ENCODE results near the gene FBXO42.
A peak's percentile ranks its signal among the peaks of the same experiment; 100 is the strongest.

Gene FBXO42

DNA sequence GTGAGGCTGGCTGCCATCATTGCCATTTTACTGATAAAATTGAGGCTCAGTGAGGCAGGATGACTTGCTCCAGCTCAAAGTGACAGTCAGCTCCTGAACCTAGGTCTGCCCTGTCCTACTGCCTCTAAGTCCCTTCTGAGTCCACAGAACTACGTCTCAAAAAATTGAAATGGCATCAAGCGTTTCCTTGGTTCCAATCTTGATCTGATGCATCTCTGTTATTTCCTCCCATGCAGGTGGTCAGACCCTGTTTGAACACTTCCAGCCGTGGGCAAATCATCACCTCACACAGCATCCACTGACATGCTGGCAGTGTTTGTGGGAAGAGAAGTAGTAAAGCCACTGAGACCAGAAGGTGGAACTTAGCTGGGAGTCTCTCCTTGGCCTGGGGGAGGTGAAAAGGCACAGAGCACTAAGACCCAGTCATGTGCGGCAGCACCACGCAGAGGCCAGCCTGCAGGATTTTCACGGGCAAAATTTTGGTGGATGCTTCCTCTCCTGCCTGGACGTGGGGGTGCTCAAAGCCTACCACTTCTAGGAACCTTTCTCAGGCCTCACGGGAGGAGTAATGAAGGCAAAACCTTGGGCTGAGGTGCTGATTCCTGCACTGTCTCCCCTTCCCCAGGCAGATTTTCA lies 107.5 kb downstream of the FBXO42 start:
- no peak for DNase-seq (ENCODE audit: low read depth in 1 of 2, low spot score in 1 of 2)

DNA sequence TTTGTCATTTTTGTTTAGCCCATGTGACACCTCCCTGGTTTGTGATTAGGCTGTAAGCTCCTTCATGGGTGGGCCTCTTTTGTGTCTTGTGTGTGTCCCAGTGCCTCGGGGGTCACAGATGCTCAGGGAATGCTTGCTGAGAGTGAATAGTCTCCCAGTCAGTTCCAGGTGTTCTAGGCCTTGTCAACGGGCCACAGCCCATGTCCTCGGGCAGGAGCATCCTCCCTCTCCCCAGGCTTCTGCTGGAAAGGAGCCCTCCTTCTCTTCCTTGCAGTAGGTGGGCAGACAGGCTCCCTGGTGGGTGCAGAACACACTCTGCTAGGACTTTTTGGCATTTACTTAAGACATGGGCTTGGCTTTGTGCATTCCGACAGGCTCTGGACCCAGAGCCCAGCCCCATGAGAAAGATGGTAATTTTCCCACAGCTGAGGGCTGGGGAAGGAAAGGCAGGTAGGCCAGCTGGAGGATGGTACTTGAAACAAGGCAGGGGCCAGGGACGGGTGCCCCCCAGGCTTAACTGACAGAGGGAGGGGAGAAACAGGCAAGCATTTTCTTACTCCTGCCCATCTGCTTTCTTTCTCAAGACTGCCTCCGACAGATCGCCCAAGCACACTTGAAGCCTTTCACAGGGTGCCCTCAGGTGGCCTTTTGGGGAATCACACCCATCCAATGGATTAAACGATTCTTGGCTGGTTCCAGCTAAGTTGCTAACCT lies 108.2 kb downstream of the FBXO42 start:
- DNase-seq (ENCODE audit: low read depth in 1 of 2, low spot score in 1 of 2), result peak; percentile 48 to 60

DNA sequence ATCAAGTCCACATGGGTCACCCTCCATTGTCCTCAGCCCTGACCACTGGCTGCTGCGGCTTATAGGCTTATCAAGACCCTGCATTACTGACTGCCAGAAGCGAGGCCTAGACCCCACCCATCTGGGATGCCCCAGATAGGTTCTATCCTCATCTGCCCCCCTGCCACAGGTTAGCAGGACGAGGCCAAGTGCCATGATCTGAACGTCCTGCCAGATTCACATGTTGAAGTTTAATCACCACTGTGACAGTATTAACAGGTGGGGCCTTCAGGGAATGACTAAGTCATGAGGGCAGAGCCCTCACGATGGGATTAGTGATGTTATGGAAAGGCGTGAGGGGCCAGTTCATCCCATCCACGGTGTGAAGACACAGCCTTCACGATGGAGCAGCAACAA lies 109.1 kb downstream of the FBXO42 start:
- no peak for DNase-seq (ENCODE audit: low read depth in 1 of 2, low spot score in 1 of 2)

DNA sequence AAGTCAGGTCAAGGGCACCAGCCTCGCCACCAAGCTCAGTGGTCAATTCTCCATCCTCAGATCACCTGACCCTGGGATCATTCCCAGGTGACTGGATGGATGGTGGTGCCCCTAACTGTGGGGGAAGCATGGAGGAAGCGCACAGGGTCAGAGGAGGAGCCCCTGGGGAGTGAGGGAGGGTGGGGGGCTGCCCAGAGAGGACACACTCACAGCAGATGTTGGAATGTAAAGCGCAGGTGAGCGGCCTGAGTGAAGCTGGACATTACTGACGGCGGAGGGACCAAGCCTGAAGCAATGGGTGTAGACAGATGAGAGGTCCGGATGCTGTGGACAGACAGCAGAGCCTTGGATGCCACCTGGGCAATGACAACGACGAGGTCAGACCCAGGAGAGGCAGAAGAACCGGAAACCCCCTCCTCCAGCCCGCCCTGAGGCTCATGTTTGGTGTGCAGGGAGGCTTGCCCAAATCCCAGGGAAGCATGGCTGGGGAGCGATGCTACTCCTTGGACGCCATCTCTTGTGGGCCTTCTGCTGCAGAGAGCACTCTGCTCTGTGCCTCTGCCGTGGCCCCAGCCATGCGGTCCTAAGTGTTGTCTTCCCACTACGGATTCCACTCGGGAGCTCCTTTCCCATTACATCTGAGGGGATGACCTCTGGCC lies 109.6 kb downstream of the FBXO42 start:
- no peak for DNase-seq (ENCODE audit: low read depth in 1 of 2, low spot score in 1 of 2)

DNA sequence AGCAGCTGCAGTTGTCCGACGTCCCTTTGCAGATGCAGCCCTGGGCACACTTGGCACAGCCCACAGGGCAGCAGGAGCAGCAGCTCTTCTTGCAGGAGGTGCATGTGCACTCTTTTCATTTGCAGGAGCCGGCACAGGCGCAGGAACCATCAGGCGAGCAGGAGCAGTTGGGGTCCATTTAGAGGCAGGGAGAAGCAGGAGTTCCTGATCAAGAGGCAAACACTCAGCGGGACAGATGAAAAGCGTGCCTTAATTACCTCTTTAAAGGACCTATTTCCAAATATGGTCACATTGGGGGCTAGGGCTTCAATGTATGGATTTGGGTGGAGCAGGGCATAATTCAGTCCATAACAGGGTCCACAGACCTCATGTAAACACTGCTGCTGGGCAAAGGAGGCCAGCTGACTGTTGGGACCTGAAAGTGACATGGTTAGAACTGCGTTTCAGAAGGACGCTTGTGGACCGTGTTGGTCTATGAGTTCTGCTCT lies 111.0 kb downstream of the FBXO42 start:
- no peak for DNase-seq (ENCODE audit: low read depth in 1 of 2, low spot score in 1 of 2)

DNA sequence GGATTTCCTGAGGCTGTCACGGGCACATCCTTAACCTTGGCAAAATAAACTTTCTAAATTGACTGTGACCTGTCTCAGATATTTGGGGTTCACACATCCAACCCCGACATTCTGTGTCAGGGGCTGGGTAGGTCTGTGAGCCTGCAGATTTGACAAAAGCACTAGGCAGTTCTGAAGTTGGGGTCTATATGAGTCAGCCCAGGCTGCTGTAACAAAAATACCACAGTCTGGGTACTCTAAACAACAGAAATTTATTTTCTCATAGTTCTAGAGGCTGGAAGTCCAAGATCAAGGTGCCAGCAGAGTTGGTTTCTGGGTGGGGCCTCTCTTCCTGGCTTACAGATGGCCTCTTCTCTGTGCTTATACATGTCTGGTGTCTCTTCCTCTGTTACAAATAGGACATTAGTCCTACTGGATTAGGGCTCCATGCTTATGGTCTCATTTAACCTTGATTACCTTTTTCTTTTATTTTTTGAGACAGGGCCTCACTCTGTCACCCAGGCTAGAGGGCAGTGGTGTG lies 112.2 kb downstream of the FBXO42 start:
- no peak for DNase-seq (ENCODE audit: low read depth in 1 of 2, low spot score in 1 of 2)

DNA sequence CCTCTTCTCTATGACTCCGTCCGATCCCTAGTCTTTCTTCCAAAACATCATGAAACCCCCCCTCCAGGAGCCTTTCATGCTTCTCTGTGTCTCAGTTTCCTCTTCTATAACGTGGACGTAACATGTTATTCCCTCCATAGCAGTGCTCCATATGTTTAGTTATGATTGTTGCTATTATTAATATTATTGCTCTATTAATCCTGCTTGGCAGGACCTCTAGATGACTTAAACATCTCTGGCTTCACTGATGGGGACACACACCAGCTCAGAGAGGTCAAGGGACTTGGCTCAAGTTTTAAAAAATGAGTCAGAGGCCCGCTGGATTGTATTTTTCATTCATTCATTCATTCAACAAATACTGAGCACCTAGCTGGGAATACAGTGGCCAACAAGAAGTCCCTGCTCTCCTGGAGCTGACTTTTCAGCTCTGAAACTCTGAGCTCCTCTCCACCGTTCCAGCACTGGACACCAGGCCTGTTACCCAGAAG lies 114.9 kb downstream of the FBXO42 start:
- DNase-seq (ENCODE audit: low read depth in 1 of 2, low spot score in 1 of 2), result no peak

DNA sequence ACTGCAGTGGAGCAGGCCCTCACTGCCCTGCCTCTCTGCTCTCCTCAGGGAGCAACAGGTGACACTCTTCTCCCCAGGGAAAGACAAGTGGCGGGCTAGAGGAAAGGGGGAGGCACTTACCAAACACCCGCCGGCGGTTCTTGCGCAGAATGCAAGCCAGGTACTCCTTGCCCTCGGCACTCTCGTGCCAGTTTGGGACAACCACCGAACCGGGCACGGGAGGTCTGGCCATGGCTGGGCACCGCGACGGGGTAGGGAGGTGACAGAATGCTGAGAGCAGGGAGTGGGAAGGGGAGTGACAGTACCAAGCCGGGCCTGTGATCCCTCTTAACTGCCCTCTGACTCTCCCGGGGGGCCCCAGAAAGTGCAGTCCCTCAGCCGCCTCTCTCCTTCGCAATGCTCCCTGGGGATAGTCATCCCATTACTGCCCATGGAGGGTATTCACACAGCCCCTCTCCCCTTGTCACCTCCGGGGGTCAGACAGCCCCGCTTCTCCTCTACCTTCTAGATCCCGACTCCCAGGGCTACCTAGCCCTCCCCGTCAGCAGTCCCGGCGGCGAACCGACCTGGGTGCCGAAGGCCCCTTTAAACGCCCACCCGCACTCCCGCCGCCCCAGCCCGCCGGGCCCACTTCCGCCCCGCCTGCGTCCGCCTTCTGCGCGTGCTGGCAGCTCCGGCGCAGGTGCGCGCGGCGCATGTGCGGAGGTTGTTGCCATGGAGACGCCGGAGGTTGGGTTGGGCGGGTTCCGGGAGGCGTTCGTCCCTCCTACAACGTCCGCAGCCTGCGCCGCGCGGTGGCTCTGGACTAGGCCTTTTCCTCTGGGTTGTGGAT lies 115.6 kb downstream of the FBXO42 start, which contains the start of gene CPLANE2:
Gene CPLANE2, minus strand, starts transcription at position 673 of the 832 bp plus-strand sequence. Its CDS starts 441 bp downstream, at position 232.
- peak; percentile 91 to 96 for DNase-seq (ENCODE audit: low read depth in 1 of 2, low spot score in 1 of 2)

DNA sequence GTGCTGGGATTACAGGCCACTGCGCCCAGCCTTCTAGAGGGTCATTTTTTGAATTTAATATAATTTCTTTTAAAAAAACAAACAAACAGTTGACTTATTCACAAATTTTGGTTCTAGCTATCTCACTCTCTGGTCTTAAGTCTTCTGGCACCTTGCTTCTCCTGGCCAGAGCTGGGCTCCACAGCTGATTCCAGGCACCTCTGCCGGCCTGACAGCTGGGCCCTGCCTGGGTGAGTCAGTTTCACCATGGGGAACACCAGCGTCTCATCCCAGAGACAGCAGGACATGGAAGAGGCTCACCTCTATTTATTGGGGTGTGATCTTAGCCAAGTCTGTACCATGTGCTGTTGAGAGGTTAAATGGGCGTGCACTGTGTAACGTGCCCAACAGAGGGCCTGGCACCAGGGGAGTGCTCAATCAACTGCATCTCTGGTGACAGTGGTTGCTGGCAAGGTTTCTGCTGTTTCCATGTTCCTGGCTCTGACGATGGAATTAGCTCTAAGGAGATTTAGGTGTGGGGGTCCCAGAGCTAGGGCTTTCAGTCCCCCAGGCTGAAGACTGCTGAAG lies 116.3 kb downstream of the FBXO42 start:
- peak; percentile 15 to 16 for DNase-seq (ENCODE audit: low read depth in 1 of 2, low spot score in 1 of 2)

DNA sequence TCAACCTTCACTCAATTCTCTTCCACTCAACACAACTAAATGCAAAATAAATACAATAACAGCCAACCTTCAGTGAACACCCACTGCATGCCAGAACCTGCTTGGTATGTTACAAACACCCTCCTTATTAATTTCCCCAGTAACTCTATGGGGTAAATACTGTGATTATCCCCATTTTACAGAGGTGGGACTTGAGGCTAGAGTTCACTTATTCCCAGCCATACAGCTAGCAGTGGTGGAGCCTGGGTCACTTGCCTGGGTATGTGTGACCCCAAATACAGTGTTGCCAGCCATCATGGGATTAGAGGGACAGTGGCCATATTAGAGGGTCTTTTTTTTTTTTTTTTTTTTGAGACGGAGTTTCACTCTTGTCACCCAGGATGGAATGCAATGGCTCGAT lies 116.9 kb downstream of the FBXO42 start:
- no peak for DNase-seq (ENCODE audit: low read depth in 1 of 2, low spot score in 1 of 2)

DNA sequence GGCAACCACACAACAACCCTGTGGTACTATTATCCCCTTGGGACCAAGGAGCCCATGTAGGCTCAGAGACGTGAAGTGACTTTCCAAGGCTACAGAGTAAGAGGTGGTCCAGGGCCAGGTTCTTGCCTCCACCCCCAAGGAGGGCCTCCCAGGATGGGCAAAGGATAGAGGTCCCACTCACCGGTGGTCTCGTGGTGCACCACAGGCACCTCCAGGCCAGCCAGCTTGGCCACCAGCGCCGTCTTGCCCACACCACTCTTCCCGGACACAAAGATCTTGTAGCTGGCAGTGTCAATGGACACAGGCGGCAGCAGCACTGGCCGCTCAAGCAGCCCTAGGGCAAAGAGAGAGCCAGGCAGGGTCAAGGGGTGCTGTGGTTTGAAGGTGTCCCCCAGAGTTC lies 118.8 kb downstream of the FBXO42 start:
- no peak for DNase-seq (ENCODE audit: low read depth in 1 of 2, low spot score in 1 of 2)

DNA sequence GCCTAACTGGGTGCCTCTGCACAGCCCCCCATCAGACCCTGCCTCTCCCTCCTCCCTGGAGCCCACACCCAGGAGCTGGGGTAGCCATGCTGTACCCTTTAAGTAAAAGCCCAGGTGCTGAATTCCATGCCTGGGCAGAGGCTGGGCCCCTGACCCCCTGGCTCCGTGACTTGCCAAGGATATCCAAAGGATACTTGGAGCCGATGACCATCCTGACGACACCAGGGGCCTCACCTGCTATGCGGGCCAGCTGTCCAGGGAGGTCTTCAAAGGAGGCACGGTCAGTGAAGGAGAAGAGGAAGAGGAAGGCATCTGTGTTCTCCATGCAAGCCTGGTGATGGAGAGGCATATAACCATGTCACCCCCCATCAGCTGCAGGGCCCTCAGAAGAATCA lies 120.0 kb downstream of the FBXO42 start:
- DNase-seq (ENCODE audit: low read depth in 1 of 2, low spot score in 1 of 2), result no peak

DNA sequence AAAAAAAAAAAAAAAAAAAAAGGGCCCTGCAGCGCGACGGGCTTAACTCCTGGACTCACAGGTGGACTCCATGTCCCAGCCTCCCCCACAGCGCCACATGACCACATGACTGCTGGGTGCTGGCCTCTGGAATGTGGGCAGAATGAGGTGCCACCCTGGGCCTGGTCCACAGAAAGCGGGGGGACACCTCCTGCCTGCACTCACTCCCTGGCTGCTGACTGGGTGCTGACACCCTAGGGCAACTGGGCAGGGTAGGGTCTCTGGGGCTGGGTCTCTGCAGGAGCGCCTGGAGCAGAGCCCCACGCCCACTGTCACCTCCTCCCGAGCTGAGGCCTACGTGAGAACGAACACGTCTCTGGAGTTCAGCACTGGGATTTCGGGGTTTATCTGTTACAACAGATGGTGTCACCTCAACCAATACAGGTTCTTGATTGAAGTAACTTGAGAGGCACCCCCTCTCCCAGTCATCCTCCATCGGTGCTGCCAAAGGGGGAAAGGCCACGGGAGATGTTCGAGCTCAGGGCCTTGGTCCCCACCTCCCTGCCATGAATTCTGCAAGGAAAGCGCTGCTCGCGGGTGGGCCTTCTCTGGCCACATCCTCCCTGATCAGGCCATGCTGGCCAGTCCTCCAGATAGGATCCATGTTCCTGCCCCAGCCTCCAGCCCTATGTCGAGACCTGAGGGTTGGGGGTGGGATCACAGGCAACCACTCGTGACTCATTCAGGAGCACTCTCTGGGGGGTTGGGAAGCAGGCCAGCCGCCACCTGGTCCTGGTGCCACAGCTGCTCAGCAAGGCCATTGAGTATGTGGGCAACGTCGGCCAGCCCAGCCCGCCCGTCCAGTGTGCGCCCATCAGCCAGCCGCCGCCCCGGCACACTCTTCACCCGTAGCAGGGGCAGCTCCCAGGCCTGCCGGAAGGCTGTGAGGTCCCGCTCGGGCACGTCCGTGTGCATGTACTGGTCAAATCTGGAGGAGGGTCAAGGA lies 120.7 kb downstream of the FBXO42 start:
- DNase-seq (ENCODE audit: low read depth in 1 of 2, low spot score in 1 of 2), result no peak

DNA sequence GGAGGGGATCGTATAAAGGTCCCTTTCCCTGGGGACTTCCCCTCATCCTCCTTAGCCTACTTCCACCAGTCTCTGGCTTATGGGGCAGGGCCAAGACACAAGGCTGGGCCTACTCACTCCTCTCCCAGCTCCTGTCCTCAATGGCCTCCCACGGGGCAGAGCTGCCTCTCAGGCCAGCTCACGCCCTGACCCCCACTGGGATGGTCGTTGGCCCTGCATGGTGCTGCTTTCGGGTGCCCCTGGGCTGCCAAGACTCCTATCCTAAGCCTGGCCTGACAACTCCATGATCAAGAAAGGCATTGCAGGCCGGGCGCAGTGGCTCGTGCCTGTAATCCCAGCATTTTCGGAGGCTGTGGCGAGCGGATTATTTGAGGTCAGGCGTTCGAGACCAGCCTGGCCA lies 121.5 kb downstream of the FBXO42 start:
- DNase-seq (ENCODE audit: low read depth in 1 of 2, low spot score in 1 of 2), result no peak

DNA sequence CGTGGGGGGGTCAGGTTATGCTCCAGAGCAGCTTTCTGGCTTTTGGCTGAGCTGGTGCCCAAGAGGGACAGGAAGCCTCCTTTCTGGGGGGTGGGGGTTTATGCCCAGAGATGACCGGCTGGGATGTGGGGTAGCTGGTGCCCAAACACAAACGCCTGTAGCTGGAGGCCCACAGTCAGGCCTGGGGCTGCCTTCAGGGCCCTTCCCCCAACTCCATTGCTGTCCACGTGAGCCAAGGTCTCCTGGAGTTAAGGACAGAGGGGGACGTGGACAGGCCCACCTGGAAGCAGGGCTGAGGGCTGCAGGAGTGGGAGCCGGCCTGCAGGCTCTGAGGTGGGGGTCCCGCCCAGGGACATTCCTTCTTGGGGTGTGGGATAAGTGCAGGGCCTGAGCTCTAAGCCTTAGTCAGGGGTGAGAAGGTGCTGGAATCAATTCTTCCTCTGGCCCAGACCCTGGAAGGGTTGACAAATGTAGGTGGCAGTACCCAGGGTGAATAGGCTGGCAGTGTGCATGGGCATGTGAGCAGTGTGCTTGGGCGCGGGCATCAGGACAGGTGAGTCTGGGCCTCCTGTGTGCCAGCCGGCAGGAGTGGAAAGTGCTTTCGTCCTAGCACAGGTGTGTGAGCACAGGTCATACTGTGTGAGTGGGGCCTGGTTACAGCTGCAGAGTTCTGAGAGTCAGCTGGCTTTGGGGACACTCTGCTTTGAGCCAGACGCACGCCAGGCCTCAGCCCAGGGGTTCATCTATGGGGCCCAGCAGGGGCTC lies 122.1 kb downstream of the FBXO42 start:
- no peak for DNase-seq (ENCODE audit: low read depth in 1 of 2, low spot score in 1 of 2)

DNA sequence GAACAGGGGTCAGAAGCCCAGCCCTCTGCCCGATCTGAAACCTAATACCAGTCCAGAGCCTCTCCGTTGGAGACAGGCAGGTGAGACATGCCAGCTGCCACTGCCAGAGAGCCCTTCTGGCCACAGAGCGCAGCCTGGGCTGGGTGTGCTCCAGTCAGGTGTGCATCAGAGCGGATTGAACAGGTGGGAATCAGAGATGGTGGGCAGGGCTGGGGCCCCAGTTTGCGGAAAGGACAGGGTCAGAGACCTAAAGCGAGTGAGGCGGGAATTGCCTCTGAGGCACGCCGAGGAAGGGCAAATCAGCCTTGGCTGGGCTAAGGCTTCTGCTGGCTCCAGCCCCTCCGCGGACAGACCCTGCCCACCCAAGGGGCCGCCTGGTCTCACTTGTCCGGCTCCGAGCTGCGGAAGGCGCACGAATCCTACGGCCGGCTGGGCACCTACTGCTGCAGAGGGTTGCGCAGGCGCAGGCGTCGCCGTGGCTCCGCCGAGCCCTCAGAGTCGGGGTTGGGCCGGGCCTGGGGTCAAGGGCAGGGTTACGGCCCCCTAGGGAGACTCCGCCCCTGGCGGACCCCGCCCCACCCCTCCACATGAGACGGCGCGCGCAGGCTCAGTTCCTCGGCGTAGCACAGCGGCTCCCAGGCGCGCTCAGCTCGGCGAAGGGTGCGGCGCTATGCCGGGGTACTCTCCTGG lies 125.6 kb downstream of the FBXO42 start:
- no peak for DNase-seq (ENCODE audit: low read depth in 1 of 2, low spot score in 1 of 2)

DNA sequence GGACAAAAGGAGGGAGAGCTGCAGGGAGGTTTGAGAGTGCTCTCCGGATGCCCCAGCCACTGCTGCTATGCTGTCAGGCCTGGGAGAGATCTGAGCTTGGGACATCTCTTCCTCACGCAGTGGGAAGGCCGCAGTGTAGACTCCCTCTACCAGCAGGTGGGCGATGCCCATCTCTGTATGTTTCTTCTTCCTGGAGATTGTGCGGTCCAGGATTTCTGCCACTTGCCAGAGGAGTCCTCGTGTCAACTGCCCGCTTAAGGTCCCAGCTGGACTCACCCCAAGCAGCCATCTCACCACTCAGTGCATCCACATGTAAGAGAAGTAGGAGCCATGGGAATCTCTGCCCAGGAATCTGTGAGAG lies 126.2 kb downstream of the FBXO42 start:
- DNase-seq (ENCODE audit: low read depth in 1 of 2, low spot score in 1 of 2), result no peak

DNA sequence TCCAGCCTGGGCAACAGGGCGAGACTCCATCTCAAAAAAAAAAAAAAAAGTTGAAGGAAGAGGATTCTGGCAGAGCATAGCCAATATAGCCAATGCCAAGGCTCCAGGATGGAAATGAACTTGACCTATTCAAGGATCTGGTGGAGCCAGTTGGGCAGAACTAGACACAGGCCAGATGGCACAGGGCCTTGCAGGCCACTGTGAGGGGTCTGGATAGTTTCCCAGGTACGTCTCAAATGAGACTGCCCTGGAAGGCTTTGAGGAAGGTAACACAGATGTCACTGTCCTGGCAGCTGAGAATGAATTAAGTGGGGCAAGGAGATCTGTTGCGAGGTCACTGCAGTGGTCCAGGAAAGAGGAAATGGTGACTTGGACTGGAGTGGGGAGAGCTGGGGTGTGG lies 127.8 kb downstream of the FBXO42 start:
- DNase-seq (ENCODE audit: low read depth in 1 of 2, low spot score in 1 of 2), result no peak
